ENCODE measurements around the gene SLC29A3. TPM values are rescaled to one million over a fixed set of nuclear protein-coding genes. Genes with fewer than 3 reads are reported as not detected.
"Not testable (repeated sequence)": the region's sequence is repeated elsewhere in the genome, so short reads cannot be mapped to it uniquely, and the experiment has no call there.

Gene SLC29A3
- polyA plus RNA-seq, 3 donors: 7.7 to 9.2 (median 8.7) TPM

- no peak for DNase-seq
Observed at GRCh38 chr10:71344154-71344925, 25.3 kb downstream of the SLC29A3 start.

- DNase-seq: no peak
Observed at GRCh38 chr10:71344993-71345480, 26.0 kb downstream of the SLC29A3 start.

DNA sequence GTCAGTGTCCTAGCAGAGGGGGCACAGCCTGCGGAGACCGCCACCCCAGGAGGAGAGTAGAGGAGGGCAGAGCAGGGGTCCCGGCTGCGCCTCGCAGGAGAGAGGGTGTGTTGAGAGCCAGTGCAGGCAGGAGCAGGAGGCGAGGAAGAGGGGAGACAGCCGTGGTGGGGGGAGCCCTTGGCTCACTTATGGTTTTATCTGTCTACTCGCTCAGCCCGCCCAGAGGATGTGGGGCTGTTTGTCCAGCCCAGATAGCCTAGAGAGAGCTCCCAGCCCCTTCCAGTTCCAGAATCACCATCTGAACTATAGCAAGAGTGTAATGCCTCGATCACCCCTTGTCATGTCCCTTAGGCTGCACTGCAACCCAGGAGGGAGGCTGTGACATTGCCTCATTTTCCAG, 26.6 kb downstream of the SLC29A3 start:
- DNase-seq: no peak

GRCh38 chr10:71346731-71347130, 27.7 kb downstream of the SLC29A3 start:
- DNase-seq: no peak

DNA sequence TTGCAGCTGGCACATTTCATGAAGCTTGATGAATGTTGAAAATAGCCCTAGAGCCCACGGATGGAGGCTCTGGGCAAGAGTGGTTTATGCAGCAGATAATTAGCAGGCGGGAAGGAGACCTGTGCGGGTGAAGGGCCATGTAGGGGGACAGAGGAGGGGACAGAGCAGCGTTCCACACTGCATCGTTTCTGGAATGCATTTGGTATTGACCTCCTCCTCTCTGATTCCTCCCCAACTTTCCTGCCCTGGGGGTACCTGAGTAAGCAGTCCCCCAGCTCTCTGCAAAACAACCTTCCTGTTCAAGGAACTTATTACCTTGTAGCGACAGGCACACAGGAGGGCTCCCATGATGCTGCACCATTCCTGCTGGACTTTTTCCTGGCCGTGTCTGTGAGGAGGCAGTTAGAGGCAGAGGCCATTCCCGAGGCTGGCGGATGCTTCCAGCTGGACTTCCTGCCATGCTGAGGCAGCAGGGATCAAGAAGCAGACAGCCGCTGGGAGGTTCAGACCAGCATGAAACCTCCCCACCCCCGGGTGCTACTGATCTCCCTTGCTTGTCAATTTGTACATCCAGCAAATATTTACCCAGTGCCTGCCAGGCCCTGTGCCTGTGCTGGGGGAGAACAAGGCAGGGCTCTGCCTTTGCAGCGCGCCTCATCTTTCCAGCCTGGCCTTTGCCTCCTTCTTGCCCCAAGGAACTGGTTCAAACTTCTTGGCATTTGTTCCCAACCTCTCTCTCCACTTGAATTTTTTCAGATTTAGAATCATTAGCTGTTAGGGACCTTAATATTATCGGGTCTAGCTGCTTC, 28.7 kb downstream of the SLC29A3 start:
- DNase-seq: no peak

- no peak for DNase-seq
Observed at GRCh38 chr10:71348850-71349249, 29.8 kb downstream of the SLC29A3 start.

DNA sequence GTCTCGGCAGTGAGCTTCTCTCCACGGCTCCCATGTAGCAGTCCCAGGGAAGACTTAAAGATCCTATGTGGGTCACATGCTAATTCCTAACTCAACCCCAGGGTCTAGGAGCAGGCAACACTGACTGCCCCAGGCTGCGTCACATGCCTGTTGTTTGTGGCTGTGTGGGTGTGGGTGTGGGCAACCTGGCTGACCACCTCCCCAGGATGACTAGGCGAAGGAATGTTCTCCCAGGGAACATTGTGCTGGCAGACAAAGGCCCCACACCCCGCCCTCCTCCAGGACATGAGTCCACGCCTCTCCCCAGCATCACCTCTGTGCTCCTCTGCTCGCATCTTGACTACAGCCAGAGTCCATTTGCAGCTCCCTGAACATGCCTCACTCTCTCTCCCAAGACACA, 30.3 kb downstream of the SLC29A3 start:
- DNase-seq: no peak

- no peak for DNase-seq
Observed at GRCh38 chr10:71351087-71351486, 32.0 kb downstream of the SLC29A3 start.

- DNase-seq: no peak
Observed at GRCh38 chr10:71351628-71352319, 32.7 kb downstream of the SLC29A3 start.

DNA sequence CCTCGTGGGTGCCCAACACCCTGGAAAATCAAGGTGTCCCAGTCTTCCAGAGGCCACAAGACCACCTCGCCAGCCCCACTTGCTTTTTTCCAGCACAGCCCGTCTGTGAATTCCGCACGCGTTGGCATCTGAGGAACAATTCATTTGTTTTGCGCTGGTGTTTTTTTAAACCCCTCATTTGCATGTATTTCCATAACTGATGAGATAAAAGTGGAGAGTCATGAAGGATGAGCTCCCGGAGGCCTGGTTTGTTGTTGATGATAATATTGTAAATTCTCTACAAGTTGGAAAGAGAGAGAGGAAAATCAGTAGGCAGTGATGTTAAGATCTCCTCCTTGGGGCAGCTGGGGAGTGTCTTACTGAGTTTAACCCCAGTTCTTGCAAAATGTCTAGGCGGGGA, 34.6 kb downstream of the SLC29A3 start:
- no peak for DNase-seq

DNA sequence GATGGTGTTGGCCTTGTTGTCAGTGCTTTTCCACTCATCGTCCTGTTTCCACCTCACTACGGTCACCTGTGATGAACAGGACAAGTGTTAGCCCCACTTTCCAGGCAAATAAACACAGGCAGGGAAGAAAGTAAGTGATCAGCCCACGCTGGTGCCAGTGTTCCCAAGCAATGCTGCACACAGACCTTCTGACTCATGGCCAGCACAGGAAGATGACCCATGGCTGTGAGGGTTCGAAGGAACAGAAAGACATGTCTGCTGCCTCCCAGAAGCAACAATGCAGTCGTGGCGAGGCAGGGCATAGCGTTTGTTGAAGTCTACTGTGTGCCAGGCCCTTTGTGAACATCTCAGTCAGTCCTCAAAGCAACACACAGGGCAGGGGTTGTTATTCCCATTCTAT, 35.7 kb downstream of the SLC29A3 start:
- DNase-seq: no peak

GRCh38 chr10:71355886-71356285, 36.8 kb downstream of the SLC29A3 start:
- no peak for DNase-seq

DNA sequence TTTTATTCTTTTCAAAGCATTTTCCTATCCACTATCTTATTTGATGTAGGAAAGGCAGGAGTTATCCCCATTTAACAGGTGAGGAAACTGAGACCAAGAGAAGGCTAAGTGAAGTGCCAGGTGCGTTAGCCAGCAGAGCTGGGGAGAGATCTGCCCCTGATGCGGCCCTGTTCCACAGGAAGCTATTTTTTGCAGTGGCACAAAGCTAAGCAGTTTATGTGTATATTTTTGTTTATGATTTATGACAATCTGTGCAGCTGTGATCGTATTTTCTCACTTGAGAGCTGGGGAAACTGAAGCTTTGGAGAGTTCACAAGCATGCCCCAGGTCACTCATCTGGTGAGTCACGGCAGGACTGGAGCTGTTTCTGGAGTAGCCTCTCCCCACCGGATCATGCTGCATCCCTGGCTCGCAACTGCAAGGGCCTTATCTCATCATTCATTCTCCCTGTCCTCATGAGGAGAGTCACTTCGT, 38.8 kb downstream of the SLC29A3 start:
- no peak for DNase-seq

GRCh38 chr10:71358277-71358676, 39.2 kb downstream of the SLC29A3 start:
- DNase-seq: no peak

DNA sequence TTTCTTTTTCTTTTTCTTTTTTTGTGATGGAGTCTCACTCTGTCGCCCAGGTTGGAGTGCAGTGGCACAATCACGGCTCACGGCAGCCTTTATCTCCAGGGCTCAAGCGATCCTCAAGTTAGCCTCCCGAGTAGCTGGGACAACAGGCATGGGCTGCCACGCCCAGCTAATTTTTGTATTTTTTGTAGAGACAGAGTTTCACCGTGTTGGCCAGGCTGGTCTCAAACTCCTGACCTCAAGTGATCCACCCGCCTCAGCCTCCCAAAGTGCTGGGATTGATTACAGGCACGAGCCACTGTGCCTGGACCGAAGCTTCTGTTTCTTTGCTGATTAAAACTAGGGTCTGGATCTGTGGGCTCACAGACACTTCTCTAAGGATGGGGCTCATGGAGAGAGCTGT, 39.8 kb downstream of the SLC29A3 start:
- DNase-seq: not testable (repeated sequence)

- DNase-seq: no peak
Observed at GRCh38 chr10:71359364-71360046, 40.4 kb downstream of the SLC29A3 start.

DNA sequence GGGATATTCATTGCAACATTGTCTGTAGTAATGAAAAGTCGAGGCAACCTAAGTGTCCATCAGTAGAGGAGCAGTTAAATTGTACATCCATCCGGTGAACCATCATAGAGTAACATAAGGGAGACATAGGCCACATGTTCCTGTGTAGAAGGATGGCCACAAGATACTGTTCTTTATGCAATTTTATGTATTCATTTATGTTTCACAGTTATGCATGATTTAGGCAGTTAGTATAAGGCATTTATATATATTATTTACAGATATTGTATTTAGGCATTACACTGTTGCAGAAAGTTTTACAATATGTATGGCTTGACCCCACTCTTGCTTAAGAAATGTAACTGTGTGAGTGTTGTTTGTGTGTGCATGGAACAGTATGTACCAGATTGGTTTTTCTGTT, 41.7 kb downstream of the SLC29A3 start:
- no peak for DNase-seq

DNA sequence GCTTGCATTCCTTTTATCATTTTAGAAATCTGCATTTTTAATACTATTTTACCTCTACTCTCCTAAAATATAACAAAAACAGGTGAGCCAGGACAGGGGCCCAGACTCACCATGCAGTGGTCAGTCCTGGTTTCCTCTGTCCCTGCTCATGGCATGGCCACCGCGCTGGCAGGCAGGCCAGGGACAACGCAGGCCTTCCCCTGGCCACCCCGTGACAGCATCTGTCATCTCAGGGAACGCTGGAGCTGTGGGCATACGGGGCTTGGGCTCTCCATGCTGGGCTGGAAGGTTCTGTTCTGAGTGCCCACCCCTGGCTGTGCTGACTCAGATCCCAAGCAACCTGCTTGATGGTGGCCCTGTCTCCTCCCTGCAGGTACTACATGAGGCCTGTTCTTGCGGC, 42.5 kb downstream of the SLC29A3 start:
- DNase-seq: no peak

DNA sequence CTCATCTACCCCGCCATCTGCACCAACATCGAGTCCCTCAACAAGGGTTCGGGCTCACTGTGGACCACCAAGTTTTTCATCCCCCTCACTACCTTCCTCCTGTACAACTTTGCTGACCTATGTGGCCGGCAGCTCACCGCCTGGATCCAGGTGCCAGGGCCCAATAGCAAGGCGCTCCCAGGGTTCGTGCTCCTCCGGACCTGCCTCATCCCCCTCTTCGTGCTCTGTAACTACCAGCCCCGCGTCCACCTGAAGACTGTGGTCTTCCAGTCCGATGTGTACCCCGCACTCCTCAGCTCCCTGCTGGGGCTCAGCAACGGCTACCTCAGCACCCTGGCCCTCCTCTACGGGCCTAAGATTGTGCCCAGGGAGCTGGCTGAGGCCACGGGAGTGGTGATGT, 43.1 kb downstream of the SLC29A3 start:
- no peak for DNase-seq

- DNase-seq: no peak
Observed at GRCh38 chr10:71363936-71364335, 44.9 kb downstream of the SLC29A3 start.

DNA sequence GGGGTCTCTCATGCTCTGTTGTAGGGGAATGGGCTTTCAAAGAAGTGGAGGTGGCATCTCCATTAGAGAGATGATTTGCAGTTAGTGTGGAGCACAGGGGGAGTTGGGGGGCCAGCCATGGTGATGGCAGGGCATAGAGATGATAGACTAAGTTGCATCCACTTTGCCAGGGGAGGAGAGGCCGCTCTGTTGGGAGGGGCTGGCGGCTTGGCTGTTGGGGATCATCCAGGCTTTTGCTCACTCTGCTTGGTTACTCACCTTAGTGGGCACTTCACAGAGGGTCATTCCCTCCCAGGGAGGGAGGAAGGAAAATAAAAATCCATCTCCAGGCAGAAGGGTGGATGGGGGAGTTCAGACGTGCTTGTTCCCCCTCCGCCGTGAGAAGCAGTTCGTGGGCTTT, 46.3 kb downstream of the SLC29A3 start:
- no peak for DNase-seq

GRCh38 chr10:71366690-71367089, 47.6 kb downstream of the SLC29A3 start:
- no peak for DNase-seq

All from renal pelvis (tissue), 4 donors.